ENCODE results near the gene NEDD4L. TPM values are rescaled to one million over a fixed set of nuclear protein-coding genes. Genes with fewer than 3 reads are reported as not detected.

NEDD4L gene
- total and polyA plus RNA-seq, 12 donors: 17.8 to 110 (median 37.6) TPM

DNA sequence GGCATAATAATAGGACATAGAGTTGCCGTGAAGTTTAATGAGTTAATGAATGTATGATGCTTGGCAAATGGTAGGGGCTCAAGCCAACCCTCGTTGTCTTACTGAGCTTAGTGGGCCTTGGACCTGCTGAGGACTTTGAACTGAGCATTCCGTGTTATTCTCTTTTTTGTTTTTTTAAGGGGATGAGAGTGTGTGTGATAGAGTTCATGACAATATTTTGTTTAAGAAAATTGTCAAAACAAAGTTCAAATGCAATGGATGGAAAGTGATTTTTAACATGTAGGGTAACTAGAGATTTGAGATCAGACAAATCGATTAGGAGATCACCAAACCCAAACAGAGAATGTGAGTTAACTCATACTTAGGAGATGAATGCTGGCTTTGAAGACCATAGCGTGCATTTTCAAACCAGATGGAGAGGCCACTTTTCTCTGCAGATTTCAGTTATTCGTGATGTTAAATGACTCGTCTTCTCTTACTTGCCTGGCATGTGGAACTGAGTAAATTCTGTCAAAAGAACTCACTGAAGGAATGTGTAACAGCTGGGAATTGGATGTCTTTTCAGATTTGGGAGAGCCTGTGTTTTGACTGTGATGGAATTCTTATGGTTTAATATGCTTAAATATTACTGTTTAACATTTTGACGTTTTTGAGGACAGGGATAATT, 88.7 kb downstream of the NEDD4L start:
- WGBS, 4 donors: 67 to 77% (median 71%) methylated on average over 8 of the region's 8 CpGs
- no peaks in the 10 kb centered on the region for H3K27me3 ChIP-seq
- no peak overlapping the region for H3K4me3 ChIP-seq
- no peak overlapping the region for H3K27ac ChIP-seq
- DNase-seq: no peak
- H3K4me1 ChIP-seq (replicated peaks in 1 of 2): peaks cover 0 to 10% of the 10 kb centered on the region in 2 donors
- H3K9me3 ChIP-seq (replicated peaks in 1 of 3): no peaks in the 10 kb centered on the region
- no peak for TF ChIP-seq POLR2A (IDR thresholded peaks at IDR 0.05)
- TF ChIP-seq, protein P1, sequence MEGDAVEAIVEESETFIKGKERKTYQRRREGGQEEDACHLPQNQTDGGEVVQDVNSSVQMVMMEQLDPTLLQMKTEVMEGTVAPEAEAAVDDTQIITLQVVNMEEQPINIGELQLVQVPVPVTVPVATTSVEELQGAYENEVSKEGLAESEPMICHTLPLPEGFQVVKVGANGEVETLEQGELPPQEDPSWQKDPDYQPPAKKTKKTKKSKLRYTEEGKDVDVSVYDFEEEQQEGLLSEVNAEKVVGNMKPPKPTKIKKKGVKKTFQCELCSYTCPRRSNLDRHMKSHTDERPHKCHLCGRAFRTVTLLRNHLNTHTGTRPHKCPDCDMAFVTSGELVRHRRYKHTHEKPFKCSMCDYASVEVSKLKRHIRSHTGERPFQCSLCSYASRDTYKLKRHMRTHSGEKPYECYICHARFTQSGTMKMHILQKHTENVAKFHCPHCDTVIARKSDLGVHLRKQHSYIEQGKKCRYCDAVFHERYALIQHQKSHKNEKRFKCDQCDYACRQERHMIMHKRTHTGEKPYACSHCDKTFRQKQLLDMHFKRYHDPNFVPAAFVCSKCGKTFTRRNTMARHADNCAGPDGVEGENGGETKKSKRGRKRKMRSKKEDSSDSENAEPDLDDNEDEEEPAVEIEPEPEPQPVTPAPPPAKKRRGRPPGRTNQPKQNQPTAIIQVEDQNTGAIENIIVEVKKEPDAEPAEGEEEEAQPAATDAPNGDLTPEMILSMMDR (IDR thresholded peaks at IDR 0.05): no peak
- intact Hi-C loops (cut with DNase I): no loop called here
- H3K36me3 ChIP-seq (replicated peaks in 1 of 2): no peaks in the 10 kb centered on the region

DNA sequence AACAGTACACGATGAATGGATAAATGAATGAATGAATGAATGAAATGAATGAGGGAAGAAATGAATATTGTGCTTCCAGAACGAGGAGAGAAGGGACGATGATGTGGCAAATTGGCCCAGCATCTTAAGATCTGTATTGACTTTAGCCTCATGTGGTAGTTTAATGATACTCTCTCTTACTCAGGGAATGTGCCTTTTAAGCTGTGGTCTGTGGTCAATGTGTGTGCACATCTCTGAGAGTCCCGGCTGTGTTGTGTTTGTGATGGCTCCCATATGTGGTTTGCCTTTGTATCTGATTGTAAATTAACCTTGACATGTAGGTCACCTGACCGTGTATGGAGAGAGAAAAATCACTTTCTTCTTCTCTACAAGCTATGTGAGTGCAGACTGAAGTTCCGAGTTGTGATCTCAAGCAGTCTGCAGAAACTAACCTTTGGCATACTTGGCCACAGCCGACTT, 91.2 kb downstream of the NEDD4L start:
- intact Hi-C loops (cut with DNase I): no loop called here
- no peaks in the 10 kb centered on the region for H3K9me3 ChIP-seq (replicated peaks in 1 of 3)
- WGBS, 4 donors: 65 to 69% (median 66%) methylated on average over 7 of the region's 7 CpGs

DNA sequence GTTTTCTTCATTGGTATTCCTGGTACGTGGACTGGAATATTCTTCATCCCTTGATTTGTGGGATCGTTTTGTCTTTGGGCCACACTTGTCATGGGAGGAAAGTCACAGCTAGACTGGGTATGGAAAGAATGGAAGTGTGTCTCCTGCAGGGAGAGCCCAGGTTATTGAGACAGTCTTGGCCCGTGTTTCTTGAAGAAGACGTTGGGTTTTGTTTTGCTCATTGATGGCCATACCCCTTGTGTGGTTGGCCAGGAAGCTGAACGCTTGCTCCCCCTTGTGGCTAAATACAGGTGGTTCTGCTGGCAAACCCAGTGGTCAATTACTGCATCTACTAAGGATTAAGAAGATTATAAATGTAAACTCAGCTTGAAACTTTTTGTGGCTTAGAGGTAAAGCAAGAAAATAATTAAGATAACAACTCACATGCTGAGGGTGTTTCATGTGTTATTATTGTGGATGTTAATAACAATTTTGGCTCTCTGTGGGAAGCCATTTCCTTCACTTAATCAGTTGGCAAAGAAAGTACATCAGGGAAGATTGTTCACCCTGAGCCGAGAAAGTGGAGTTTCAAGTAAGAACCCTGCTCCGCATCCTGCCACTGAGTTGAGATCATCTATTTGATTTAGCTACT, 91.8 kb downstream of the NEDD4L start:
- peak; percentile 59 to 85 (median 67) for DNase-seq
- TF ChIP-seq, protein P1 (IDR thresholded peaks at IDR 0.05): peak; percentile 85 to 90 (median 86)
- no peak for TF ChIP-seq POLR2A (IDR thresholded peaks at IDR 0.05)
- H3K27ac ChIP-seq: no peak overlapping the region
- H3K4me3 ChIP-seq: no peak overlapping the region
- H3K36me3 ChIP-seq (replicated peaks in 1 of 2): no peaks in the 10 kb centered on the region
- 38 to 48% (median 46%) methylated on average over 7 of the region's 7 CpGs for WGBS, 4 donors
- H3K9me3 ChIP-seq (replicated peaks in 1 of 3): no peaks in the 10 kb centered on the region
- intact Hi-C loops (cut with DNase I): no loop called here
- H3K4me1 ChIP-seq (replicated peaks in 1 of 2): peaks cover 0 to 16% of the 10 kb centered on the region in 2 donors
- no peaks in the 10 kb centered on the region for H3K27me3 ChIP-seq

More for the DNA sequence above, 91.2 kb downstream of the NEDD4L start:
- Histone ChIP-seq H3K36me3 (replicated peaks in 1 of 2) (no peaks in the 10 kb centered on the region), H3K27me3 (no peaks in the 10 kb centered on the region), H3K4me1 (replicated peaks in 1 of 2) (peaks cover 0 to 10% of the 10 kb centered on the region in 2 donors), H3K4me3 (no peak overlapping the region), H3K27ac (no peak overlapping the region)
- peak in 1 of 7 donors; percentile 15 for DNase-seq
- TF ChIP-seq, protein P1 (IDR thresholded peaks at IDR 0.05): no peak
- no peak for TF ChIP-seq POLR2A (IDR thresholded peaks at IDR 0.05)

DNA sequence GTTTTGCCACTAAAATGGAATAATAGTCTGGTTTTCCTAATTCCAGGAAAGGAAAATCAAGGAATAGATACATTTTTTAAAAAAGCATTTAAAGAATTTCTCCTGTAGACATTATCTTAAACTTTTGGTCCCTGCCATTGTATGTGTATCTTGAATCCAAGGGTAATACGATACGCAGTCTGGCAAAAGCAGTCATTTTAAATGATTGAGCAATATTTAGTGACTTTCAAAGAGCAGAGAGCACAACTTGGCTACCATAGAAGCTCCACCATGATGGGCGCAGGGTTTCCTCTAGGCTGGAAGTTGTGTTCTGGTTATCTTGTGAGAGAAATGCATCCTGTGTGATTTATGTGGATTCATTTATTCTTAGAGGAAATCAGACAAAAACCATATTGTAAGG, 92.9 kb downstream of the NEDD4L start:
- Histone ChIP-seq H3K4me3 (no peak overlapping the region), H3K27ac (no peak overlapping the region), H3K27me3 (no peaks in the 10 kb centered on the region), H3K4me1 (replicated peaks in 1 of 2) (peaks cover 0 to 18% of the 10 kb centered on the region in 2 donors), H3K9me3 (replicated peaks in 1 of 3) (no peaks in the 10 kb centered on the region), H3K36me3 (replicated peaks in 1 of 2) (no peaks in the 10 kb centered on the region)
- TF ChIP-seq, protein P1 (IDR thresholded peaks at IDR 0.05): no peak
- no peak for TF ChIP-seq POLR2A (IDR thresholded peaks at IDR 0.05)
- intact Hi-C loops (cut with DNase I): no loop called here
- WGBS, 4 donors: 62 to 84% (median 73%) methylated on average over 3 of the region's 3 CpGs
- DNase-seq: peak in 1 of 7 donors; percentile 7

All from adrenal gland (tissue), 12 donors.